ENCODE results near the gene KCND1.

Gene KCND1

GRCh38 chrX:48934581-48935300 lies 36.9 kb downstream of the KCND1 start:
- ChIA-PET POLR2A (no interaction called here), CTCF (no interaction called here)
- H3K4me3 ChIP-seq (ENCODE audit: low read depth, low read length), result no peak overlapping the region
- no peak for TF ChIP-seq CTCF (IDR thresholded peaks at IDR 0.05; ENCODE audit: insufficient read depth, low read length, missing control alignments)
- no peak for DNase-seq (ENCODE audit: low read depth, low spot score)

GRCh38 chrX:48933757-48934156 lies 37.9 kb downstream of the KCND1 start:
- no peak for TF ChIP-seq CTCF (IDR thresholded peaks at IDR 0.05; ENCODE audit: insufficient read depth, low read length, missing control alignments)
- ChIA-PET POLR2A (no interaction called here), CTCF (no interaction called here)
- DNase-seq (ENCODE audit: low read depth, low spot score), result no peak
- H3K4me3 ChIP-seq (ENCODE audit: low read depth, low read length), result no peak overlapping the region

- H3K4me3 ChIP-seq (ENCODE audit: low read depth, low read length), result no peak overlapping the region
- POLR2A ChIA-PET, result no interaction called here
- no peak for DNase-seq (ENCODE audit: low read depth, low spot score)
- CTCF ChIA-PET, result interaction anchor here (0.9 kb wide), 1 partner anchor 26 kb away, joined by 3 read pairs; no protein-coding TSS in a partner anchor
- TF ChIP-seq CTCF (IDR thresholded peaks at IDR 0.05; ENCODE audit: insufficient read depth, low read length, missing control alignments), result no peak
Measured at GRCh38 chrX:48927736-48928382, 43.8 kb downstream of the KCND1 start.

GRCh38 chrX:48927123-48927522 lies 44.5 kb downstream of the KCND1 start:
- DNase-seq (ENCODE audit: low read depth, low spot score), result no peak
- ChIA-PET POLR2A (no interaction called here), CTCF (interaction anchor here (0.8 to 0.9 kb wide), 2 partner anchors 16 to 27 kb away, joined by 3 read pairs; no protein-coding TSS in a partner anchor)
- no peak for TF ChIP-seq CTCF (IDR thresholded peaks at IDR 0.05; ENCODE audit: insufficient read depth, low read length, missing control alignments)
- no peak overlapping the region for H3K4me3 ChIP-seq (ENCODE audit: low read depth, low read length)

- H3K4me3 ChIP-seq (ENCODE audit: low read depth, low read length), result no peak overlapping the region
- DNase-seq (ENCODE audit: low read depth, low spot score), result no peak
- TF ChIP-seq CTCF (IDR thresholded peaks at IDR 0.05; ENCODE audit: insufficient read depth, low read length, missing control alignments), result no peak
- ChIA-PET CTCF (no interaction called here), POLR2A (no interaction called here)
Measured at GRCh38 chrX:48924270-48924669, 47.4 kb downstream of the KCND1 start.

- CTCF ChIA-PET, result no interaction called here
Measured at GRCh38 chrX:48923771-48924170, 47.9 kb downstream of the KCND1 start.

More at GRCh38 chrX:48923771-48924170, 47.9 kb downstream of the KCND1 start:
- POLR2A ChIA-PET, result no interaction called here
- no peak overlapping the region for H3K4me3 ChIP-seq (ENCODE audit: low read depth, low read length)
- no peak for TF ChIP-seq CTCF (IDR thresholded peaks at IDR 0.05; ENCODE audit: insufficient read depth, low read length, missing control alignments)
- DNase-seq (ENCODE audit: low read depth, low spot score), result no peak

Data from AG04449 (cell line).